ENCODE results near the gene KCNT2.

KCNT2 gene

GRCh38 chr1:196445775-196446174, 162.5 kb downstream of the KCNT2 start:
- DNase-seq (ENCODE audit: low spot score): no peak

GRCh38 chr1:196444634-196445033, 163.6 kb downstream of the KCNT2 start:
- DNase-seq (ENCODE audit: low spot score): no peak

GRCh38 chr1:196442366-196442765, 165.9 kb downstream of the KCNT2 start:
- no peak for DNase-seq (ENCODE audit: low spot score)

- DNase-seq (ENCODE audit: low spot score): no peak
These were observed 167.5 kb downstream of the KCNT2 start for GRCh38 chr1:196440711-196441110.

- no peak for DNase-seq (ENCODE audit: low spot score)
These were observed 169.9 kb downstream of the KCNT2 start for GRCh38 chr1:196438329-196438728.

- DNase-seq (ENCODE audit: low spot score): no peak
These were observed 170.6 kb downstream of the KCNT2 start for GRCh38 chr1:196437671-196438070.

GRCh38 chr1:196433000-196433399, 175.2 kb downstream of the KCNT2 start:
- DNase-seq (ENCODE audit: low spot score): no peak

GRCh38 chr1:196427976-196428734, 180.1 kb downstream of the KCNT2 start:
- DNase-seq (ENCODE audit: low spot score): no peak

GRCh38 chr1:196425513-196425912, 182.7 kb downstream of the KCNT2 start:
- no peak for DNase-seq (ENCODE audit: low spot score)

- DNase-seq (ENCODE audit: low spot score): no peak
These were observed 184.6 kb downstream of the KCNT2 start for GRCh38 chr1:196423612-196424011.

- no peak for DNase-seq (ENCODE audit: low spot score)
These were observed 189.5 kb downstream of the KCNT2 start for GRCh38 chr1:196418772-196419171.

GRCh38 chr1:196415978-196416377, 192.3 kb downstream of the KCNT2 start:
- no peak for DNase-seq (ENCODE audit: low spot score)

- DNase-seq (ENCODE audit: low spot score): no peak
These were observed 195.9 kb downstream of the KCNT2 start for GRCh38 chr1:196412326-196412725.

- no peak for DNase-seq (ENCODE audit: low spot score)
These were observed 197.5 kb downstream of the KCNT2 start for GRCh38 chr1:196410768-196411167.

GRCh38 chr1:196409586-196409985, 198.7 kb downstream of the KCNT2 start:
- DNase-seq (ENCODE audit: low spot score): no peak

GRCh38 chr1:196407358-196408051, 200.7 kb downstream of the KCNT2 start:
- no peak for DNase-seq (ENCODE audit: low spot score)

GRCh38 chr1:196405839-196406238, 202.4 kb downstream of the KCNT2 start:
- DNase-seq (ENCODE audit: low spot score): no peak

- DNase-seq (ENCODE audit: low spot score): no peak
These were observed 204.2 kb downstream of the KCNT2 start for GRCh38 chr1:196403803-196404690.

GRCh38 chr1:196401891-196402290, 206.3 kb downstream of the KCNT2 start:
- DNase-seq (ENCODE audit: low spot score): no peak

- no peak for DNase-seq (ENCODE audit: low spot score)
These were observed 206.8 kb downstream of the KCNT2 start for GRCh38 chr1:196401452-196401833.

- no peak for DNase-seq (ENCODE audit: low spot score)
These were observed 207.5 kb downstream of the KCNT2 start for GRCh38 chr1:196400478-196401451.

Measured in CD4-positive, alpha-beta T cell treated with Interleukin-6 at 100 ng/mL for 8 hours (primary cell).